ENCODE data around the gene HEPACAM. TPM values are rescaled to one million over a fixed set of nuclear protein-coding genes. Genes with fewer than 3 reads are reported as not detected.

HEPACAM gene
- polyA plus RNA-seq, 2 of the 4 experiments (the other 2 are of a cell fraction) = not detected

GRCh38 chr11:124955035-124955434 lies 19.2 kb upstream of the HEPACAM start:
- Histone ChIP-seq H3K27ac (no peak overlapping the region), H3K9me3 (no peaks in the 10 kb centered on the region), H3K4me2 (peak overlapping the region; percentile 97), H3K4me3 (no peak overlapping the region), H3K4me1 (peaks cover 5% of the 10 kb centered on the region; the same call in 1 of the 3 replicates)
- TF ChIP-seq, protein P1, sequence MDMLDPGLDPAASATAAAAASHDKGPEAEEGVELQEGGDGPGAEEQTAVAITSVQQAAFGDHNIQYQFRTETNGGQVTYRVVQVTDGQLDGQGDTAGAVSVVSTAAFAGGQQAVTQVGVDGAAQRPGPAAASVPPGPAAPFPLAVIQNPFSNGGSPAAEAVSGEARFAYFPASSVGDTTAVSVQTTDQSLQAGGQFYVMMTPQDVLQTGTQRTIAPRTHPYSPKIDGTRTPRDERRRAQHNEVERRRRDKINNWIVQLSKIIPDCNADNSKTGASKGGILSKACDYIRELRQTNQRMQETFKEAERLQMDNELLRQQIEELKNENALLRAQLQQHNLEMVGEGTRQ (IDR thresholded peaks at IDR 0.05) = no peak
- no peak for TF ChIP-seq CBX8 (IDR thresholded peaks at IDR 0.05)
- ATAC-seq (no peak), FAIRE-seq (no peak), DNase-seq (ENCODE audit: low read depth in 1 of 2, low spot score in 1 of 2) (no peak)
- ChIA-PET POLR2A (no interaction called here), CTCF (interaction anchor here (1.1 to 2.8 kb wide), 3 partner anchors 78 to 478 kb away, joined by 3 to 14 read pairs (median 3); no protein-coding TSS in a partner anchor)

- Histone ChIP-seq H3K4me1 (peaks cover 5% of the 10 kb centered on the region; the same call in 1 of the 3 replicates), H3K4me3 (peak overlapping the region; percentile 76), H3K27ac (peak overlapping the region; percentile 65 to 89; a peak in 5 of 6 replicates), H3K9me3 (no peaks in the 10 kb centered on the region), H3K4me2 (peak overlapping the region; percentile 97)
- 54% methylated on average over 5 of the region's 6 CpGs for WGBS (ENCODE audit: missing lambda C conversion rate)
- DNase-seq (ENCODE audit: low read depth in 1 of 2, low spot score in 1 of 2) (no peak), ATAC-seq (no peak), FAIRE-seq (no peak)
- TF ChIP-seq ESRRA (IDR thresholded peaks at IDR 0.05; ENCODE audit: borderline replicate concordance, low read length) (no peak), RARB (CRISPR knock-in tag; IDR thresholded peaks at IDR 0.05) (no peak), TP53 (CRISPR knock-in tag; IDR thresholded peaks at IDR 0.05) (no peak), RFX5 (IDR thresholded peaks at IDR 0.05) (no peak), NR3C1 (IDR thresholded peaks at IDR 0.05) (no peak), RAD21 (conservative IDR thresholded peaks at IDR 0.05 in 1 of 2, IDR thresholded peaks at IDR 0.05 in 1 of 2) (no peak), CHD4 (IDR thresholded peaks at IDR 0.05; ENCODE audit: borderline replicate concordance) (no peak), MYC (IDR thresholded peaks at IDR 0.05; ENCODE audit: borderline replicate concordance, low read length) (no peak), POLR2A (IDR thresholded peaks at IDR 0.05; ENCODE audit: low read length) (no peak), BCL3 (IDR thresholded peaks at IDR 0.05) (no peak), KDM1A (IDR thresholded peaks at IDR 0.05; ENCODE audit: low read depth) (no peak), FOSB (CRISPR knock-in tag; IDR thresholded peaks at IDR 0.05) (no peak)
- TF ChIP-seq, protein P2, sequence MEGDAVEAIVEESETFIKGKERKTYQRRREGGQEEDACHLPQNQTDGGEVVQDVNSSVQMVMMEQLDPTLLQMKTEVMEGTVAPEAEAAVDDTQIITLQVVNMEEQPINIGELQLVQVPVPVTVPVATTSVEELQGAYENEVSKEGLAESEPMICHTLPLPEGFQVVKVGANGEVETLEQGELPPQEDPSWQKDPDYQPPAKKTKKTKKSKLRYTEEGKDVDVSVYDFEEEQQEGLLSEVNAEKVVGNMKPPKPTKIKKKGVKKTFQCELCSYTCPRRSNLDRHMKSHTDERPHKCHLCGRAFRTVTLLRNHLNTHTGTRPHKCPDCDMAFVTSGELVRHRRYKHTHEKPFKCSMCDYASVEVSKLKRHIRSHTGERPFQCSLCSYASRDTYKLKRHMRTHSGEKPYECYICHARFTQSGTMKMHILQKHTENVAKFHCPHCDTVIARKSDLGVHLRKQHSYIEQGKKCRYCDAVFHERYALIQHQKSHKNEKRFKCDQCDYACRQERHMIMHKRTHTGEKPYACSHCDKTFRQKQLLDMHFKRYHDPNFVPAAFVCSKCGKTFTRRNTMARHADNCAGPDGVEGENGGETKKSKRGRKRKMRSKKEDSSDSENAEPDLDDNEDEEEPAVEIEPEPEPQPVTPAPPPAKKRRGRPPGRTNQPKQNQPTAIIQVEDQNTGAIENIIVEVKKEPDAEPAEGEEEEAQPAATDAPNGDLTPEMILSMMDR (IDR thresholded peaks at IDR 0.05) = no peak
- CTCF ChIA-PET = interaction anchor here (1.1 to 2.8 kb wide), 5 partner anchors 10 to 479 kb away, joined by 3 to 14 read pairs (median 3); no protein-coding TSS in a partner anchor
- POLR2A ChIA-PET = interaction anchor here (1.8 kb wide), 1 partner anchor 78 kb away, joined by 35 read pairs; no protein-coding TSS in a partner anchor
These were observed 18.7 kb upstream of the HEPACAM start for GRCh38 chr11:124954590-124954955.

- ChIA-PET CTCF (interaction anchor here (1.0 to 2.8 kb wide), 7 partner anchors 11 to 479 kb away, joined by 3 to 14 read pairs (median 3); no protein-coding TSS in a partner anchor), POLR2A (interaction anchor here (0.5 to 1.8 kb wide), 10 partner anchors 10 to 638 kb away, joined by 3 to 35 read pairs (median 3); partner anchors contain the start of gene HEPACAM)
- peak; percentile 81 to 94 for DNase-seq (ENCODE audit: low read depth in 1 of 2, low spot score in 1 of 2)
- H3K4me2 ChIP-seq = peak within 1 kb of the TSS; percentile 97
- no peaks in the 10 kb centered on the region for H3K9me3 ChIP-seq
- WGBS (ENCODE audit: missing lambda C conversion rate) = 0% methylated on average over 21 of the region's 54 CpGs
- ATAC-seq = peak; percentile 100
- no peak for FAIRE-seq
- peak within 1 kb of the TSS; percentile 76 for H3K4me3 ChIP-seq
- H3K4me1 ChIP-seq = peaks cover 5% of the 10 kb centered on the region; the same call in 1 of the 3 replicates
- H3K27ac ChIP-seq = peak within 1 kb of the TSS; percentile 89
- TF ChIP-seq, protein P1 (IDR thresholded peaks at IDR 0.05) = peak; percentile 22; the same call in 1 of the 2 replicates
- peak; percentile 86 for TF ChIP-seq POLR2A (IDR thresholded peaks at IDR 0.05; ENCODE audit: low read length)
- no peak for TF ChIP-seq BHLHE40 (IDR thresholded peaks at IDR 0.05; ENCODE audit: low read depth, low read length)
- peak; percentile 83; the same call in 2 of the 3 replicates for TF ChIP-seq BCL3 (IDR thresholded peaks at IDR 0.05)
- TF ChIP-seq JUN (IDR thresholded peaks at IDR 0.05) = peak in 1 of 2 experiments; percentile 68; a peak in 2 of 5 replicates
- no peak for TF ChIP-seq CBX8 (IDR thresholded peaks at IDR 0.05)
- TF ChIP-seq, protein P3, sequence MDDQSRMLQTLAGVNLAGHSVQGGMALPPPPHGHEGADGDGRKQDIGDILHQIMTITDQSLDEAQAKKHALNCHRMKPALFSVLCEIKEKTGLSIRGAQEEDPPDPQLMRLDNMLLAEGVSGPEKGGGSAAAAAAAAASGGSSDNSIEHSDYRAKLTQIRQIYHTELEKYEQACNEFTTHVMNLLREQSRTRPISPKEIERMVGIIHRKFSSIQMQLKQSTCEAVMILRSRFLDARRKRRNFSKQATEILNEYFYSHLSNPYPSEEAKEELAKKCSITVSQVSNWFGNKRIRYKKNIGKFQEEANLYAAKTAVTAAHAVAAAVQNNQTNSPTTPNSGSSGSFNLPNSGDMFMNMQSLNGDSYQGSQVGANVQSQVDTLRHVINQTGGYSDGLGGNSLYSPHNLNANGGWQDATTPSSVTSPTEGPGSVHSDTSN (IDR thresholded peaks at IDR 0.05) = peak; percentile 46; the same call in 1 of the 2 replicates
- no peak for TF ChIP-seq HOXB5 (CRISPR knock-in tag; IDR thresholded peaks at IDR 0.05)
- TF ChIP-seq EHF (CRISPR knock-in tag; IDR thresholded peaks at IDR 0.05) = no peak
- TF ChIP-seq CHD4 (IDR thresholded peaks at IDR 0.05; ENCODE audit: borderline replicate concordance) = no peak
- TF ChIP-seq, protein P4, sequence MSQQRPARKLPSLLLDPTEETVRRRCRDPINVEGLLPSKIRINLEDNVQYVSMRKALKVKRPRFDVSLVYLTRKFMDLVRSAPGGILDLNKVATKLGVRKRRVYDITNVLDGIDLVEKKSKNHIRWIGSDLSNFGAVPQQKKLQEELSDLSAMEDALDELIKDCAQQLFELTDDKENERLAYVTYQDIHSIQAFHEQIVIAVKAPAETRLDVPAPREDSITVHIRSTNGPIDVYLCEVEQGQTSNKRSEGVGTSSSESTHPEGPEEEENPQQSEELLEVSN (IDR thresholded peaks at IDR 0.05; ENCODE audit: borderline replicate concordance, low read depth) = peak; percentile 29; the same call in 1 of the 2 replicates
- TF ChIP-seq PHF8 (IDR thresholded peaks at IDR 0.05; ENCODE audit: borderline replicate concordance, low read depth) = peak; percentile 77
These were observed 18.1 kb upstream of the HEPACAM start, which contains the start of gene CCDC15 for GRCh38 chr11:124953753-124954589. Gene CCDC15 (plus strand): TSS chr11:124954202. CDS start chr11:124954733, 531 bp downstream.

Data from A549 (cell line).